KOPT-K1 (cell line): ENCODE results near the gene ZMAT3.

Source experiments
- H3K27ac ChIP-seq: fragments of 200-600 bp; sonication (generic); 2 replicates; pipeline ENCODE4 v1.5.1; 2016; ENCODE audit warnings: antibody characterized with exemption, mild to moderate bottlenecking, low read depth, low read length; ENCODE audit not compliant: poor library complexity, severe bottlenecking
- H3K36me3 ChIP-seq: fragments of 200-600 bp; sonication (generic); 2 replicates; pipeline ENCODE4 v1.5.1; 2017; ENCODE audit warnings: antibody characterized with exemption, mild to moderate bottlenecking, low read length, moderate library complexity; ENCODE audit not compliant: insufficient read depth
- H3K9me3 ChIP-seq: fragments of 200-600 bp; sonication (generic); 2 replicates; pipeline ENCODE4 v1.5.1; 2017; ENCODE audit warnings: antibody characterized with exemption, low read length, mild to moderate bottlenecking; ENCODE audit not compliant: insufficient read depth, poor library complexity, severe bottlenecking

Gene ZMAT3

DNA sequence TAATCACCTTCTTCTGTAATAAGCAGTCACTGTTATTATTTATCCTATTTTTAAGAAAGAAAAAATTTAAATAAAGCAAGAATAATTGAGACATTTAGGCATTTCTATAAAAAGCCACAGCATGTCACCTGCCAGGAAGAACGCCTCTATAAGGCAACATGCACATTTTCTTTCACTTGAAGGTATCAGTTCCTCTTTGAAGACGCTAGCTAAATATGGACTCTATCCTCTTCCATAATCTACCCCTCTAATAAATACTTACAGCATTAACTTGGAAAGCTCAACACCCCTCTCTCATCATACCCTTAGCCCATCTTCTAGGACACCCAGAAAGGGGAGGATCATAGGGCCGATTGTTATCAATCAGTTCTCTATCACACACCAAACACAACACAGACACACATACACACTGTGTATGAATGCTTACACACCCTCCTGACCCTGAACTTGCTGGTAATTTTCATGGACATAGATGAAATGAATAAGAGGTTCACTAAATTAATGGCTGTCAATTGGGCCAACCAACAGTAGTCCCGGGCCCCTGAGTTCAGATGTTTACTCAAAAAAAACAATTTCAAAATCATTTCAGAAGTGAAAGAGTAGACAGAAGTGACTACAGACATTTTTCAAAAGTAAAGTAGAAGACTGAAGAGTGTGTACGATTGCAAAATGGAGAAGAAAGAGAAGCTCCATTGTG lies 102.5 kb downstream of the ZMAT3 start:
- no peak overlapping the region for H3K27ac ChIP-seq
- H3K36me3 ChIP-seq, result no peaks in the 10 kb centered on the region
- H3K9me3 ChIP-seq, result peaks cover 9% of the 10 kb centered on the region
